GM13977 (cell line): Measurements from ENCODE around the gene ATN1.

Experiments used
- DNase-seq: peaks from one replicate; pipeline ENCODE4 v3.0.0; 2012; ENCODE audit warnings: low spot score
- CTCF ChIP-seq: IDR thresholded peaks from 2 replicates; pipeline ENCODE4 v1.5.1; 2012; ENCODE audit warnings: mild to moderate bottlenecking, control low read depth; ENCODE audit not compliant: insufficient read depth; ENCODE audit errors: extremely low read depth, missing control alignments
- in situ Hi-C: fragments of 300-500 bp; cut with MboI; formaldehyde crosslinking; loops from one replicate; pipeline ENCODE4 v1.12.0; 2022; ENCODE audit warnings: low sequenced_read_pairs, low pct_unique_long_range_greater_than_20kb, mixed read lengths, inconsistent platforms; ENCODE audit not compliant: unreplicated experiment

Gene ATN1

DNA sequence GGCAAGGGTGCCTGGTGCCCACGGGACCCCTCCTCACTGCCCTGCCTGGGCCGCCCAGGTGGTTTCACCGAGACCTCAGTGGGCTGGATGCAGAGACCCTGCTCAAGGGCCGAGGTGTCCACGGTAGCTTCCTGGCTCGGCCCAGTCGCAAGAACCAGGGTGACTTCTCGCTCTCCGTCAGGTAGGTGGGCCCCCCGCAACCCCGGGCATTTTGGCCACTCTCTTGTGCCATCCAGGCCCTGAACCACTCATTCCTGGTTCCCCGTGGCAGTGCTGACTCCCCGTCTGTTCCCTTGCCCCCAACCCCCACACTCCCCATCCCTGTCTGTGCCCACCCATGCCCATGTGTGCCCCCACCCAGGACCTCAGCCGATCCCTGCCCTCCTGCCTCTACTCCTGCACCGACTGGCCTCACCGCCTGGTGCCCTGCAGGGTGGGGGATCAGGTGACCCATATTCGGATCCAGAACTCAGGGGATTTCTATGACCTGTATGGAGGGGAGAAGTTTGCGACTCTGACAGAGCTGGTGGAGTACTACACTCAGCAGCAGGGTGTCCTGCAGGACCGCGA, 23.9 kb downstream of the ATN1 start:
- in situ Hi-C loops = no loop called here
- TF ChIP-seq CTCF = no peak
- DNase-seq = no peak

DNA sequence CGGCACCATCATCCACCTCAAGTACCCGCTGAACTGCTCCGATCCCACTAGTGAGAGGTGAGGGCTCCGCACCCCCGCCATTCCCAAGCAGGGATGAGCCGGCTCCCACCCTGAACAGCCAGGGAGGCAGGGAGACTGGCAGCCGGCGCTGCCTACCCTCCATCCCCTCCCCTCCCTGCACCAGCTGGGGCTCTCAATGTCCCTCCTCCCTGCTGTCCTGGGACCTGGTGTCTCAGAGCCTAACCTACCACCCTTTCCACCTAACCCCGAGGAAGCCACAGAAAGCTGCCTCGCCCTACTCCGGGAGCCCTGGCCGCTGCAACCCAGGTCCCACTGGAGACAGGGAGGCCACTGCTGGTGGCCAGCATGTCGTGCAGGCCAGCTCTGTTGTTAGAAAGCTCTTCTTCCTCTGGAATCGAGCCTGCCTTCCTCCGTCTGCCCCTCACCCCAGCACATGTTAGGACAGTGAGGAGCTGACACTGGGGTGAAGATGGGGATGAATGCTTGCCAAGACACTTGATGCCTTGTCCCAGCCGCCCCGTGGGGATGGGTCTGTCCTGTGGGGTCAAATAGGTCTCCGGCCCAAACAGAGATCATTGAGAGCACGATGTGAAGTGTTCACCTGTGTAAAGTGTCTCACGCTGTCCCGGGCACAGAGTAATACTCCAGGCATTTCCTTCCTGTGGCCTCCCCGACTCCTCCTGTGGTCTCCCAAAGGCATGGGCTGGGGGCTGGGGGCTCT, 24.5 kb downstream of the ATN1 start:
- in situ Hi-C loops = no loop called here
- no peak for DNase-seq
- peak; percentile 7 for TF ChIP-seq CTCF

- no peak for TF ChIP-seq CTCF
- in situ Hi-C loops = no loop called here
- no peak for DNase-seq
Measured at GRCh38 chr12:6952863-6953441, 25.2 kb downstream of the ATN1 start.

GRCh38 chr12:6953442-6954315, 25.9 kb downstream of the ATN1 start:
- in situ Hi-C loops = no loop called here
- DNase-seq = peak; percentile 78
- TF ChIP-seq CTCF = no peak

DNA sequence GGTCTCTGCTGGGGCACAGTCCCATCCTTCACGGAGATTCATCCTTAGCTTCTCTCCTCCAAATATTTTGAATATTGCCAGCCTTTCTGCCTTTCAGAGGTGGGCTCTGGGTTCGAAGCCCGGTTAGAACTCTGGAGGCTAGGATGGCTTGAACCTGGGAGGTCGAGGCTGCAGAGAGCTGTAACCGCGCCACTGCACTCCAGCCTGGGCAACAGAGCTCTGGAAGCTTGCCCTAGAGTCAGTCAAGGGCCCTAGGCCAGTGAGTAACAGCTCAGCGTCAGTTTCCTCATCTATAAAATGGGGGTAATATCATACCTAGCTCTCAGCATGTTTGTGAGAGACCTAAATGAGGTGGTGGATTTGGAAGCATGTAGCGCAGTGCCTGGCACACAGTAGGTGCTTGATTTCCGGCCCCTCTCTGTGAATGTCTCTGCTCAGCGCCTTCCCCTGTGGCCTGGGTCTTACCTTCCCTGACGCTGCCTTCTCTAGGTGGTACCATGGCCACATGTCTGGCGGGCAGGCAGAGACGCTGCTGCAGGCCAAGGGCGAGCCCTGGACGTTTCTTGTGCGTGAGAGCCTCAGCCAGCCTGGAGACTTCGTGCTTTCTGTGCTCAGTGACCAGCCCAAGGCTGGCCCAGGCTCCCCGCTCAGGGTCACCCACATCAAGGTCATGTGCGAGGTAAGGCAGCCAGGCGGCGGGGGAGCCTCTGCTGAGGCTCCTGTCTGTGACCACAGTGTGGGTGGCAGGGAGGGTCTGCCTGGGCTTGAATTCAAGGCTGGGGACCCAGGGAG, 26.8 kb downstream of the ATN1 start:
- DNase-seq = no peak
- TF ChIP-seq CTCF = no peak
- in situ Hi-C loops = no loop called here
